NT2/D1 (cell line): ENCODE results near the gene CNOT11.
"Not testable (repeated sequence)": the region's sequence is repeated elsewhere in the genome, so short reads cannot be mapped to it uniquely, and the experiment has no call there.

Experiments
- SUZ12 ChIP-seq: IDR thresholded peaks from 2 replicates; pipeline ENCODE4 v1.6.1; 2011; ENCODE audit not compliant: insufficient read length, insufficient read depth; ENCODE audit errors: extremely low read depth
- YY1 ChIP-seq: IDR thresholded peaks from 2 replicates; pipeline ENCODE4 v1.6.1; 2011; ENCODE audit not compliant: insufficient read length, insufficient read depth

GRCh38 chr2:101244373-101244772 lies 8.3 kb upstream of the CNOT11 start:
- TF ChIP-seq SUZ12, YY1: not testable (repeated sequence)
